ENCODE data around the gene MYO1D.

MYO1D gene

GRCh38 chr17:32805029-32805976 is 71.6 kb downstream of the MYO1D start:
- no peak for DNase-seq
- Histone ChIP-seq H3K4me3 (ENCODE audit: low read depth, low read length) (no peak overlapping the region), H3K27me3 (no peaks in the 10 kb centered on the region), H3K9me3 (no peaks in the 10 kb centered on the region), H3K36me3 (no peaks in the 10 kb centered on the region), H3K4me1 (no peaks in the 10 kb centered on the region)
- no peak for TF ChIP-seq CTCF (IDR thresholded peaks at IDR 0.05; ENCODE audit: low read depth, low read length)

- no peaks in the 10 kb centered on the region for H3K4me1 ChIP-seq
- TF ChIP-seq CTCF (IDR thresholded peaks at IDR 0.05; ENCODE audit: low read depth, low read length): no peak
- no peak for DNase-seq
- no peak overlapping the region for H3K4me3 ChIP-seq (ENCODE audit: low read depth, low read length)
- H3K27me3 ChIP-seq: no peaks in the 10 kb centered on the region
- no peaks in the 10 kb centered on the region for H3K36me3 ChIP-seq
- no peaks in the 10 kb centered on the region for H3K9me3 ChIP-seq
Observed at GRCh38 chr17:32803544-32803943, 73.4 kb downstream of the MYO1D start.

- Histone ChIP-seq H3K4me1 (no peaks in the 10 kb centered on the region), H3K9me3 (no peaks in the 10 kb centered on the region), H3K4me3 (ENCODE audit: low read depth, low read length) (no peak overlapping the region), H3K36me3 (no peaks in the 10 kb centered on the region), H3K27me3 (no peaks in the 10 kb centered on the region)
- TF ChIP-seq CTCF (IDR thresholded peaks at IDR 0.05; ENCODE audit: low read depth, low read length): no peak
- DNase-seq: no peak
Observed at GRCh38 chr17:32802306-32802705, 74.6 kb downstream of the MYO1D start.

GRCh38 chr17:32801641-32802040 is 75.3 kb downstream of the MYO1D start:
- H3K4me3 ChIP-seq (ENCODE audit: low read depth, low read length): no peak overlapping the region
- H3K4me1 ChIP-seq: no peaks in the 10 kb centered on the region
- H3K27me3 ChIP-seq: no peaks in the 10 kb centered on the region
- H3K9me3 ChIP-seq: no peaks in the 10 kb centered on the region
- TF ChIP-seq CTCF (IDR thresholded peaks at IDR 0.05; ENCODE audit: low read depth, low read length): no peak
- no peaks in the 10 kb centered on the region for H3K36me3 ChIP-seq
- no peak for DNase-seq

DNA sequence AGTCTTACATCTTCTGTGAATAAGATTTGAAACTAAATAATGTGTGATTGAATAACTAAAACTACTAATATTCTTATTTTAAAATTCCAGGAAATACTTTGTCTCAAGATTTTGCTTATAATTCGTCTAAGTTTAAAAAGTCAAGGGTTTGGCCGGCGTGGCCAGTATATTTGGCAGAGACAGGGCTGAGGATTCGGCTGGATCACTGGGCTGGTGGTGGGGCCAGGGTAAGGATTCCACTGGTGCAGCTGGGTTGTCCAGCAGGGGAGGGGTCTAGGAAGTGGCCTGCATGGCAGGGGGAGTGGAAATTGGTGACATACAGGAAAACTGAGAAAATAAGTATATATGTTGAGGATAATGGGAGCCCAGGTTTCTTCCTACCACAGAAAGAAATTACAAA is 75.7 kb downstream of the MYO1D start:
- DNase-seq: no peak
- Histone ChIP-seq H3K4me3 (ENCODE audit: low read depth, low read length) (no peak overlapping the region), H3K36me3 (no peaks in the 10 kb centered on the region), H3K4me1 (no peaks in the 10 kb centered on the region), H3K9me3 (no peaks in the 10 kb centered on the region), H3K27me3 (no peaks in the 10 kb centered on the region)
- TF ChIP-seq CTCF (IDR thresholded peaks at IDR 0.05; ENCODE audit: low read depth, low read length): no peak

DNA sequence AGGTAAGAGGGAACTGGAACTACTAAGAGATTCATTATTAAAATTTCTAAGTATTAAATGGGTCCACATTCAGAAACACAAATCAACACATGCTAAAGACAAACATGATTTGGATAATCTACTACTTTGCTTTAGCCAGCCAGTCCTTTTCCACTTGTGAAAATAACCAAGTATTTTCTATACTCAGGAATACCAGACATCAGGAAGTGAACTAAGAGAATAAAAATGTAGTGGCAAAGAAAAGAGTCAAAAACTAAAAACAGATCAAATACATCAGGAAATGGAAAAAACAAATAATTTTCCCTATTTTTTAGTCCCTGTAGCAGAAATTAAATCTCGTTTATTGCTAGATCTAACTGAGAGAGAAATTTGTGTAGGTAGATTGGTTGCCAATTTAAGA is 78.0 kb downstream of the MYO1D start:
- H3K27me3 ChIP-seq: no peaks in the 10 kb centered on the region
- H3K36me3 ChIP-seq: no peaks in the 10 kb centered on the region
- TF ChIP-seq CTCF (IDR thresholded peaks at IDR 0.05; ENCODE audit: low read depth, low read length): no peak
- no peaks in the 10 kb centered on the region for H3K4me1 ChIP-seq
- no peak for DNase-seq
- no peak overlapping the region for H3K4me3 ChIP-seq (ENCODE audit: low read depth, low read length)
- H3K9me3 ChIP-seq: no peaks in the 10 kb centered on the region
